ENCODE results near the gene TRIM27.

GRCh38 chr6:28920281-28920680, 3.5 kb downstream of the TRIM27 start:
- TF ChIP-seq CTCF (IDR thresholded peaks at IDR 0.05; ENCODE audit: insufficient read depth, low read depth, low read length) = no peak
- no peak for TF ChIP-seq EZH2 (IDR thresholded peaks at IDR 0.05; ENCODE audit: insufficient read depth, low read length)
